ENCODE data around the gene NFIX. TPM values are rescaled to one million over a fixed set of nuclear protein-coding genes. Genes with fewer than 3 reads are reported as not detected.

NFIX gene
- total RNA-seq, 4 donors from 2014 or later: 126 to 223 (median 176) TPM

GRCh38 chr19:13071444-13072187 is 76.3 kb downstream of the NFIX start:
- TF ChIP-seq POLR2A (IDR thresholded peaks at IDR 0.05): no peak
- TF ChIP-seq, protein P1, sequence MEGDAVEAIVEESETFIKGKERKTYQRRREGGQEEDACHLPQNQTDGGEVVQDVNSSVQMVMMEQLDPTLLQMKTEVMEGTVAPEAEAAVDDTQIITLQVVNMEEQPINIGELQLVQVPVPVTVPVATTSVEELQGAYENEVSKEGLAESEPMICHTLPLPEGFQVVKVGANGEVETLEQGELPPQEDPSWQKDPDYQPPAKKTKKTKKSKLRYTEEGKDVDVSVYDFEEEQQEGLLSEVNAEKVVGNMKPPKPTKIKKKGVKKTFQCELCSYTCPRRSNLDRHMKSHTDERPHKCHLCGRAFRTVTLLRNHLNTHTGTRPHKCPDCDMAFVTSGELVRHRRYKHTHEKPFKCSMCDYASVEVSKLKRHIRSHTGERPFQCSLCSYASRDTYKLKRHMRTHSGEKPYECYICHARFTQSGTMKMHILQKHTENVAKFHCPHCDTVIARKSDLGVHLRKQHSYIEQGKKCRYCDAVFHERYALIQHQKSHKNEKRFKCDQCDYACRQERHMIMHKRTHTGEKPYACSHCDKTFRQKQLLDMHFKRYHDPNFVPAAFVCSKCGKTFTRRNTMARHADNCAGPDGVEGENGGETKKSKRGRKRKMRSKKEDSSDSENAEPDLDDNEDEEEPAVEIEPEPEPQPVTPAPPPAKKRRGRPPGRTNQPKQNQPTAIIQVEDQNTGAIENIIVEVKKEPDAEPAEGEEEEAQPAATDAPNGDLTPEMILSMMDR (IDR thresholded peaks at IDR 0.05): no peak
- TF ChIP-seq POLR2AphosphoS5 (IDR thresholded peaks at IDR 0.05): no peak
- TF ChIP-seq EP300 (IDR thresholded peaks at IDR 0.05): no peak
- WGBS: 68% methylated on average over 9 of the region's 9 CpGs
- no peaks in the 10 kb centered on the region for H3K27me3 ChIP-seq
- H3K9me3 ChIP-seq: no peaks in the 10 kb centered on the region
- peak overlapping the region; percentile 72 for H3K27ac ChIP-seq
- peaks cover 58% of the 10 kb centered on the region for H3K4me1 ChIP-seq
- peaks cover 26% of the 10 kb centered on the region for H3K36me3 ChIP-seq
- no peak for DNase-seq (ENCODE audit: low spot score in 2 of 2)
- H3K4me3 ChIP-seq: no peak overlapping the region

DNA sequence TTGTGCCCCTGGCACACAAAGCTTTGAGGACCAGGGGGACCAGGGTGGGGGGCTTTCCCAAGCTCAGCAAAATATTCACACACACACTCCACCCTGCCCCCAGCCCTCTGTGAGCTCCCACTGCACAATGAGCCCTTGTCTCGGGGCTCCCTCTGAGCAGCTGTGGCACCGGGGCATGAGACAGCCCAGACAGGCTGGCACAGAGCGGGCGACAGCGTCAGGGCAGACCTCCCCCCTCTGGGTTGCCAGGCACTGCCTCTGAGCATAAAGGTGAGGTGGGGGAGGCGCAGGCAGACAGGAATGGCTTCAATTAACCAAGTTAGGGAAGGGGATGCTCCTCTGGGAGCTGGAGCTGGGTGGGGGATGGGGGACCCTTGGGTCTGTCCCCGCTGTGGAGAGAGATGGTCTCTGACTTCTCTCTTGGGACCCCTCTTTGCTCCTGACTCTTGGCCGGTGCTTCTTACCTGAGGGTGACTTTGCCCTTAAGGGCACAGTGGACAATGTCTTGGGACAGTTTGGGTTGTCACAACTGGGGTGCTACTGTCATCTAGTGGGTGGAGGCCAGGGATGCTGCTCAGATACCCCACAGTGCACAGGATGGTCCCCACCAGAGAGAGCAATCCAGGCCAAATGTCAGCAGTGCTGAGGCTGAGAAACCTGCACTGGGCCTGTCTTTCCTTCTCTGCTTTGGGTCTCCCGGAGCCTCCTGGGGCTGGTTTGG is 77.1 kb downstream of the NFIX start:
- TF ChIP-seq POLR2A (IDR thresholded peaks at IDR 0.05): no peak
- TF ChIP-seq EP300 (IDR thresholded peaks at IDR 0.05): no peak
- TF ChIP-seq, protein P1 (IDR thresholded peaks at IDR 0.05): no peak
- no peak for TF ChIP-seq POLR2AphosphoS5 (IDR thresholded peaks at IDR 0.05)
- DNase-seq (ENCODE audit: low spot score in 2 of 2): no peak
- Histone ChIP-seq H3K27ac (peak overlapping the region; percentile 52), H3K27me3 (no peaks in the 10 kb centered on the region), H3K9me3 (no peaks in the 10 kb centered on the region), H3K36me3 (peaks cover 27% of the 10 kb centered on the region), H3K4me1 (peaks cover 58% of the 10 kb centered on the region), H3K4me3 (no peak overlapping the region)
- 90% methylated on average over 2 of the region's 9 CpGs for WGBS

GRCh38 chr19:13073263-13073662 is 78.0 kb downstream of the NFIX start:
- peaks cover 58% of the 10 kb centered on the region for H3K4me1 ChIP-seq
- no peak for DNase-seq (ENCODE audit: low spot score in 2 of 2)
- peaks cover 37% of the 10 kb centered on the region for H3K36me3 ChIP-seq
- H3K4me3 ChIP-seq: no peak overlapping the region
- no peaks in the 10 kb centered on the region for H3K9me3 ChIP-seq
- H3K27me3 ChIP-seq: no peaks in the 10 kb centered on the region
- peak overlapping the region; percentile 52 for H3K27ac ChIP-seq
- TF ChIP-seq EP300 (IDR thresholded peaks at IDR 0.05) (no peak), POLR2AphosphoS5 (IDR thresholded peaks at IDR 0.05) (no peak), POLR2A (IDR thresholded peaks at IDR 0.05) (no peak)
- 84% methylated on average over 5 of the region's 5 CpGs for WGBS

GRCh38 chr19:13074378-13074777 is 79.1 kb downstream of the NFIX start:
- no peak for TF ChIP-seq POLR2AphosphoS5 (IDR thresholded peaks at IDR 0.05)
- no peak for TF ChIP-seq EP300 (IDR thresholded peaks at IDR 0.05)
- TF ChIP-seq, protein P1 (IDR thresholded peaks at IDR 0.05): no peak
- no peak for TF ChIP-seq POLR2A (IDR thresholded peaks at IDR 0.05)
- peak overlapping the region; percentile 19 for H3K27ac ChIP-seq
- DNase-seq (ENCODE audit: low spot score in 2 of 2): no peak
- peaks cover 58% of the 10 kb centered on the region for H3K4me1 ChIP-seq
- no peaks in the 10 kb centered on the region for H3K27me3 ChIP-seq
- peaks cover 42% of the 10 kb centered on the region for H3K36me3 ChIP-seq
- H3K4me3 ChIP-seq: no peak overlapping the region
- H3K9me3 ChIP-seq: no peaks in the 10 kb centered on the region
- WGBS: 54% methylated on average over 4 of the region's 4 CpGs

DNA sequence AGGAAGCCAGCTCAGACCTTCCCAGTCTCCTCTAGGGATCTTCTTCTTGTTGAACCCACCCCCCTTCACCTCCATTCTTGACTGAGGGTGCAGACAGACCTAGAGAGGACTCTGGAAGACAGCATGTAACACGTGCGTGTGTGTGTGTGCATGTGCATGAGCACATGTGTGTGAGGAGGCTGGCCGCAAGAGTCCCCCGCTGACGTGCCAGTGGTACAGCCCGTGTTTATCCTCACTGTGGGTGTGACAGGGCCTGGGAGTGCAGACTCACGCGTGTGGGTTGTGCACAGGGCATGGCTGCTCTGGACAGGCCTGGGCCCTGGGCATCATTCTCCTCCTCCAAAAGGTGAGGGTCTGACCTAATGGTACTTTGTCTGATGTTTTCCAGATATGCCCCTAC is 81.0 kb downstream of the NFIX start:
- TF ChIP-seq EP300 (IDR thresholded peaks at IDR 0.05) (no peak), POLR2AphosphoS5 (IDR thresholded peaks at IDR 0.05) (no peak), POLR2A (IDR thresholded peaks at IDR 0.05) (no peak)
- TF ChIP-seq, protein P1 (IDR thresholded peaks at IDR 0.05): no peak
- peaks cover 56% of the 10 kb centered on the region for H3K4me1 ChIP-seq
- H3K36me3 ChIP-seq: peaks cover 59% of the 10 kb centered on the region
- no peak overlapping the region for H3K4me3 ChIP-seq
- H3K27me3 ChIP-seq: no peaks in the 10 kb centered on the region
- no peak for DNase-seq (ENCODE audit: low spot score in 2 of 2)
- 63% methylated on average over 8 of the region's 8 CpGs for WGBS
- no peaks in the 10 kb centered on the region for H3K9me3 ChIP-seq
- H3K27ac ChIP-seq: peak overlapping the region; percentile 51
